CD1c-positive myeloid dendritic cell (primary cell): ENCODE results near the gene SGIP1.
"Not testable (repeated sequence)": the region's sequence is repeated elsewhere in the genome, so short reads cannot be mapped to it uniquely, and the experiment has no call there.

Source experiments
- DNase-seq: peaks from one replicate; pipeline ENCODE4 v3.0.0-alpha.2; 2016; ENCODE audit errors: extremely low spot score

SGIP1 gene

DNA sequence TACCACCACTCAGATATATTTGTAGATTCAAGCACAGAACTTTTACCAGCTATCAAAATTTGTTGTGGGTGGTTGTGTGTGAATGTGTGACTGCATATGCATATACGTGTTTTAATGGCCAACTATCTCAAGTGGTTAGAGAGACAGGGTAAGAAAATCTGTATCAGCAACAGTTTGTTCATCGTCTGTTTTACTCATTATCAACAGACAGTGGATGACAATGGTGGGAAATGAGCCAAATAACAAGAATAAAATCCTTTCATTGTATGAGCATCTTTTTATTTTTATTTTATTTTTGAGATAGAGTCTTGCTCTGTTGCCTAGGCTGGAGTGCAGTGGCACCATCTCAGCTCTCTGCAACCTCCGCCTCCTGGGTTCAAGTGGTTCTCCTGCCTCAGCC lies 195.6 kb downstream of the SGIP1 start:
- DNase-seq = no peak

GRCh38 chr1:66730462-66730861 lies 196.5 kb downstream of the SGIP1 start:
- no peak for DNase-seq

- no peak for DNase-seq
These were observed 197.4 kb downstream of the SGIP1 start for GRCh38 chr1:66731170-66731865.

DNA sequence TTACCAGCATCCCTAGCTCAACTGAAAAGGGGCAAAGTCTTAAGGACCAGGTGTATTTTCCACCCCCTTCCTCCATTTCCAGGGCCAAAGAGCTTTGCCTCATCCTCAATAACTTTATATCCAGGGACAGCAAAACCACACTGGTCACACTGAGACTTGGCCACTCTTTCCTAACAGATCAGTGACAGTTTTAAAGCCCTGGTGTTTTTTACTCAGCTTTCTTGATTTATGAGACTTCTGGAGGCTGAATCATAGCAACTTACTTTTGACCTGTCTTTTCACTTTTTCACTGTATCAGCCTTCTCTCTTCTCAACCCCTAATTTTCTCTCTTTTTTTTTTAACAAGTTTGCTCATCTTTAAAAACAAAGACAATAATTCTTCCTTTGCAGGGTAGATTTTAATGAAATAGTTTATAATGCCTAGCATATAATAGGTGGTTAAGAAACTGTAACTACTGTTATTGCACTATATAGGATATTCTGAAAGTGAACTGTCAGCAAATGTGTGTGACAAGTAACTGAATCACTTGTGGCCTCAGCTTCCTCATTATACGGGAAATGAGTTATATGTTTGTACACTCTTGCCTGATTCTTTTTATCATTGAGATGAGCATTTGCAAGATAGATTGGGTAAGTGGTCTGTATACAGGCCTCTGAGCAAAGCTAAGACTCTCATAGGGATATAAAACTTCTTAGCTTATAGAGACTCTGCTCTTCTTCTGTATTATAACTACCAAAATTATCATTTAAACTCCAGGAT lies 198.6 kb downstream of the SGIP1 start:
- peak; percentile 74 for DNase-seq

- DNase-seq = peak; percentile 5
These were observed 199.5 kb downstream of the SGIP1 start for GRCh38 chr1:66733348-66734017.

GRCh38 chr1:66734531-66734930 lies 200.6 kb downstream of the SGIP1 start:
- DNase-seq = not testable (repeated sequence)

GRCh38 chr1:66737836-66738235 lies 203.9 kb downstream of the SGIP1 start:
- DNase-seq = no peak

GRCh38 chr1:66739401-66740157 lies 205.6 kb downstream of the SGIP1 start:
- DNase-seq = peak; percentile 58

DNA sequence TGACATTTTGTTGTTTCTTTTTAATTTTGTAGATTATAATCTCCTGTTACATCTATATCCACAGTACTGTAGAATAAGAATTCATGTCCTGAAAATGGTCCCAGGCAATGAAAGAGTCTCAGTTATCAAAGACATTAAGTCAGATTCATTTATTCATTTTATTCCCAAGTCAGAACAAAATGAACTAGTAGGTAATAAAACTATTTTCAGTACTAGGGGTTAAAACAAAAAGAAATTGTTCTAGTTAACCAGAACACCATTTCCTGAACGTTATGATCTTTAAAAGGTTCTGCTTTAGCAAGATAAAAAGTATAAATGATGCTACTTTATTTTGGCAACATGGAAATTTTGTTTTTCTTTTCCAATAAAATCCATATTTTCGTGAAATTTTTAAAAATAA lies 211.5 kb downstream of the SGIP1 start:
- no peak for DNase-seq

DNA sequence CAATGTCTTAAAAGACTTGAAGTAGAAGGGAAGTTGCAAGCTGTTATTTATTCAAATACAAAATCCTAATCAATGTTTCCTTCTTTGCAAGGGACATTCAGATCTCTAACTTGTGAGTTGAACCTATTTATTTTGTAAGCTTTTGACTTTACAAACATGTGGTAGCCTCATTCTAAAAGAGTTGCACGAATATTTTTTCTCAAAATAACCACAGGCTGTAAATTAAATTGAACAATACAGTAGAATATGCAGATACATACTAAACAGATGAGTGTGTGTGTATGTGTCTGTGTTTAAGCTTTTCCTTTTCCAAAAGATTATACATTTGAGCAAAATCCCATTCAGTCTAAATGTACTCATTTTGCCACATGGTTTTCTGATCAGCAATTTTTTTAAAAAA lies 213.5 kb downstream of the SGIP1 start:
- DNase-seq = no peak

GRCh38 chr1:66750577-66750976 lies 216.6 kb downstream of the SGIP1 start:
- no peak for DNase-seq

DNA sequence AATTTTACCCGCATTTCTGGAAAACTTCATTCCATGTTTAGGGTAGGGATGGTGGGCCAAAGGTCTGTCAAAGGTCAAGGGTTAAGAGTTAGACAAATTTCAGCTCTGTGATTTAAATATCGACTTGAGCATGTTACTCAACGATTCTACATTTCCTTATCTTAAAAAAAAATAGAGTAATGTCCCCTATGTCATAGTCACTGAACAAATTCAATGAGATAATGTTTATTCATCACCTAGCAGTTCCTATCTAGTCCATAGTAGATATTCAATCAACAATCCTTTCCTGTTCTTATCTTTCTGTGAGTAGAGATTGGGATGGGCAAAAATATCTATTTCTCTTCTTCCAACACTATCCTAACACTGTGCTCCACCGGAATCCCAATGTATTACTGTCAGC lies 217.2 kb downstream of the SGIP1 start:
- no peak for DNase-seq

- peak; percentile 70 for DNase-seq
These were observed 218.1 kb downstream of the SGIP1 start, which contains the start of gene DYNLT5 for GRCh38 chr1:66752000-66752592. DYNLT5 (plus strand) TSS chr1:66752459; CDS start chr1:66754659, 2,200 bp downstream.

- peak; percentile 30 for DNase-seq
These were observed 218.9 kb downstream of the SGIP1 start for GRCh38 chr1:66752671-66753371.

GRCh38 chr1:66757722-66758240 lies 223.8 kb downstream of the SGIP1 start:
- DNase-seq = no peak

- peak; percentile 35 for DNase-seq
These were observed 224.3 kb downstream of the SGIP1 start for GRCh38 chr1:66758241-66758755.

DNA sequence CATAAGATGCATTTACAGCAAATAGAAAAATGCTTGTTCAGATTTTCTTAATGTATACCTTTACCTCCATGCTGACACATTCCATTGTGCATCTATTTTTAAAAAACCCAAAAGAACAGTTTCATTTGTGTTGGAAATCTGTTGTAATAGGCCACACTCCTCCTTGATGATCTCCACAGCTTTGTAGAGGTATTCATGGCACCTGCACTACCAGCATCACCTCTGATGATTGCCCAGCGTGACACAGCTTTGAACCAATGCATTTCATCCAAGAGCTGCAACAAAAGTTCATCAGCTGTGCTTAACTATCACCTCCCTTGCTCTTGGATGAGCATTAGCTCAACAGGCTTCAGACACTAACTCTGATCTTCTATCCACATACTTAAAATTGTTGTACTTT lies 226.6 kb downstream of the SGIP1 start:
- no peak for DNase-seq

DNA sequence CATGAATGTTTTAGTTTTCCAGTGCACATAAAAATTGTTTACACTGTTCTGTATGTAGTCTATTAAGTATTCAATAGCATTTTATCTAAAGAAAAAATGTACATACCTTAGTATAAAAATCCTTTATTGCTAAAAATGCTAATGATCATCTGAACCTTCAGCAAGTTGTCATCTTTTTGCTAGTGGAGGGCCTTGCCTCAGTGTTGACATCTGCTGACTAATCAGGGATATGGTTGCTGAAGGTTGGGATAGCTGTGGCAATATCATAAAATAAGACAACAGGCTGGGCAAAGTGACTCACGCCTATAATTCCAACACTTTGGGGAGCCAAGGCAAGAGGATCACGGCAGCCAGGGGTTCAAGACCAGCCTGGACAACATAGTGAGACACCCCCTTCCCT lies 227.3 kb downstream of the SGIP1 start:
- no peak for DNase-seq

GRCh38 chr1:66764994-66765578 lies 231.1 kb downstream of the SGIP1 start:
- peak; percentile 59 for DNase-seq

GRCh38 chr1:66767626-66768025 lies 233.7 kb downstream of the SGIP1 start:
- DNase-seq = no peak
